Keratinocyte (primary cell): Measurements from ENCODE around the gene KANK2. TPM values are rescaled to one million over a fixed set of nuclear protein-coding genes. Genes with fewer than 3 reads are reported as not detected.

ENCODE experiments used
- DNase-seq: peaks from one replicate; pipeline ENCODE4 v3.0.0-alpha.2; 2011; ENCODE audit warnings: low read depth, missing footprints, low spot score
- FAIRE-seq: peaks from 2 replicates; lab custom pipeline; 2011; peaks lifted over from hg19 to GRCh38; lab: Jason Lieb, UNC
- H2AFZ ChIP-seq: 2 replicates; pipeline ENCODE4 v1.6.0; 2012; ENCODE audit warnings: low read length, control low read depth, inconsistent platforms; ENCODE audit not compliant: control insufficient read depth
- H3K27ac ChIP-seq: 2 replicates; pipeline ENCODE4 v1.5.1; 2011; ENCODE audit warnings: low read length; ENCODE audit not compliant: control insufficient read depth, insufficient read depth
- H3K27me3 ChIP-seq: 3 replicates; pipeline ENCODE4 v1.6.0; 2011; ENCODE audit warnings: low read length; ENCODE audit not compliant: control insufficient read depth, insufficient read depth; ENCODE audit errors: extremely low read depth
- H3K36me3 ChIP-seq, 2 experiments: 2 replicates in 1 of 2; 3 replicates in 1 of 2; pipeline ENCODE4 v1.5.1; 2011; ENCODE audit warnings: low read length in 2 of 2, mild to moderate bottlenecking in 1 of 2; ENCODE audit not compliant: control insufficient read depth in 2 of 2, insufficient read depth in 2 of 2; ENCODE audit errors: extremely low read depth in 1 of 2
- H3K4me1 ChIP-seq: 3 replicates; pipeline ENCODE4 v1.5.1; 2011; ENCODE audit warnings: low read length; ENCODE audit not compliant: control insufficient read depth, insufficient read depth; ENCODE audit errors: extremely low read depth
- H3K4me2 ChIP-seq: 3 replicates; pipeline ENCODE4 v1.6.0; 2011; ENCODE audit warnings: low read depth, low read length; ENCODE audit not compliant: control insufficient read depth, insufficient read depth; ENCODE audit errors: extremely low read depth
- H3K4me3 ChIP-seq, 3 experiments: fragments of 200-600 bp in 1 of 3; sonication (generic) in 1 of 3; 2 replicates in 2 of 3; 3 replicates in 1 of 3; pipeline ENCODE4 v1.5.1; 2011 to 2016; ENCODE audit warnings: low read length in 3 of 3, mild to moderate bottlenecking in 3 of 3, control low read depth in 2 of 3, inconsistent platforms in 1 of 3, low read depth in 1 of 3, mixed read lengths in 1 of 3, mixed run types in 1 of 3, moderate library complexity in 1 of 3; ENCODE audit not compliant: control insufficient read depth in 2 of 3, insufficient read depth in 2 of 3; ENCODE audit errors: extremely low read depth in 1 of 3
- H3K79me2 ChIP-seq: 2 replicates; pipeline ENCODE4 v1.6.0; 2012; ENCODE audit warnings: low read length; ENCODE audit not compliant: control insufficient read depth, insufficient read depth
- H3K9ac ChIP-seq: 3 replicates; pipeline ENCODE4 v1.6.0; 2011; ENCODE audit warnings: low read length; ENCODE audit not compliant: control insufficient read depth, insufficient read depth; ENCODE audit errors: extremely low read depth
- H3K9me1 ChIP-seq: 3 replicates; pipeline ENCODE4 v1.6.0; 2011; ENCODE audit warnings: low read length; ENCODE audit not compliant: control insufficient read depth, insufficient read depth; ENCODE audit errors: extremely low read depth
- H3K9me3 ChIP-seq: 2 replicates; pipeline ENCODE4 v1.5.1; 2012; ENCODE audit warnings: low read depth, low read length; ENCODE audit not compliant: control insufficient read depth
- H4K20me1 ChIP-seq: 3 replicates; pipeline ENCODE4 v1.6.0; 2011; ENCODE audit warnings: low read length; ENCODE audit not compliant: control insufficient read depth, insufficient read depth; ENCODE audit errors: extremely low read depth
- EZH2 ChIP-seq: IDR thresholded peaks from one replicate; pipeline ENCODE4 v1.6.1; 2012; ENCODE audit warnings: inconsistent platforms, mild to moderate bottlenecking, low read length, moderate library complexity
- dilution Hi-C: fragments of 300-500 bp; cut with MboI; formaldehyde crosslinking; loops from one replicate; pipeline ENCODE4 v1.7.0; 2020; ENCODE audit warnings: low sequenced_read_pairs; ENCODE audit not compliant: extremely low pct_ligation_motif_present
- polyA plus RNA-seq, 5 experiments: library from polyadenylated mRNA; depleted of rRNA in 3 of 5; stranded (reverse) in 3 of 5; stranded (forward) in 1 of 5; unstranded in 1 of 5; fragments of >200 nt; gene quantifications; 1 replicate in 1 of 5; 2 replicates in 3 of 5; 3 replicates in 1 of 5; pipeline versions ENCODE4 v1.2.1 to v1.2.3, GENCODE V29; 2011 to 2012; ENCODE audit warnings: missing spikeins in 2 of 5, low read depth in 1 of 5, low replicate concordance in 1 of 5
- TF ChIP-seq, protein P1 (sequence below), 3 experiments: IDR thresholded peaks in 1 of 3; conservative IDR thresholded peaks in 1 of 3; optimal IDR thresholded peaks in 1 of 3; 2 replicates in 2 of 3; 3 replicates in 1 of 3; pipeline versions ENCODE3 to v1.5.1; 2011; ENCODE audit warnings: low read length in 3 of 3, mild to moderate bottlenecking in 3 of 3, moderate library complexity in 2 of 3, control low read depth in 1 of 3, inconsistent platforms in 1 of 3; ENCODE audit not compliant: insufficient read depth in 2 of 3; ENCODE audit errors: extremely low read depth in 1 of 3

KANK2 gene
- polyA plus RNA-seq, 1 donor (not counting 4 experiments of a cell fraction or from before 2014, with no cell fraction given) = 2.8 TPM

GRCh38 chr19:11138601-11139300 is 58.6 kb downstream of the KANK2 start:
- Histone ChIP-seq H2AFZ (no peak overlapping the region), H3K9ac (peak overlapping the region; percentile 28), H3K4me3 (peak overlapping the region in 1 of 3 experiments; percentile 24), H3K9me3 (no peaks in the 10 kb centered on the region), H3K27ac (peak overlapping the region; percentile 18), H3K9me1 (no peaks in the 10 kb centered on the region), H3K4me1 (peaks cover 37% of the 10 kb centered on the region), H3K4me2 (peak overlapping the region; percentile 73), H3K79me2 (no peaks in the 10 kb centered on the region), H3K27me3 (no peaks in the 10 kb centered on the region), H4K20me1 (no peaks in the 10 kb centered on the region), H3K36me3 (no peaks in the 10 kb centered on the region)
- DNase-seq (no peak), FAIRE-seq (no peak)
- TF ChIP-seq, protein P1, sequence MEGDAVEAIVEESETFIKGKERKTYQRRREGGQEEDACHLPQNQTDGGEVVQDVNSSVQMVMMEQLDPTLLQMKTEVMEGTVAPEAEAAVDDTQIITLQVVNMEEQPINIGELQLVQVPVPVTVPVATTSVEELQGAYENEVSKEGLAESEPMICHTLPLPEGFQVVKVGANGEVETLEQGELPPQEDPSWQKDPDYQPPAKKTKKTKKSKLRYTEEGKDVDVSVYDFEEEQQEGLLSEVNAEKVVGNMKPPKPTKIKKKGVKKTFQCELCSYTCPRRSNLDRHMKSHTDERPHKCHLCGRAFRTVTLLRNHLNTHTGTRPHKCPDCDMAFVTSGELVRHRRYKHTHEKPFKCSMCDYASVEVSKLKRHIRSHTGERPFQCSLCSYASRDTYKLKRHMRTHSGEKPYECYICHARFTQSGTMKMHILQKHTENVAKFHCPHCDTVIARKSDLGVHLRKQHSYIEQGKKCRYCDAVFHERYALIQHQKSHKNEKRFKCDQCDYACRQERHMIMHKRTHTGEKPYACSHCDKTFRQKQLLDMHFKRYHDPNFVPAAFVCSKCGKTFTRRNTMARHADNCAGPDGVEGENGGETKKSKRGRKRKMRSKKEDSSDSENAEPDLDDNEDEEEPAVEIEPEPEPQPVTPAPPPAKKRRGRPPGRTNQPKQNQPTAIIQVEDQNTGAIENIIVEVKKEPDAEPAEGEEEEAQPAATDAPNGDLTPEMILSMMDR (optimal IDR thresholded peaks at IDR 0.05 in 1 of 3, IDR thresholded peaks at IDR 0.05 in 1 of 3, conservative IDR thresholded peaks at IDR 0.05 in 1 of 3; ENCODE audit: extremely low read depth in 1 of 3, insufficient read depth in 2 of 3, low read length in 3 of 3) = no peak
- TF ChIP-seq EZH2 = no peak
- dilution Hi-C loops = no loop called here

- Histone ChIP-seq H3K9me1 (no peaks in the 10 kb centered on the region), H3K27me3 (no peaks in the 10 kb centered on the region), H3K27ac (peak overlapping the region; percentile 47), H3K9me3 (no peaks in the 10 kb centered on the region), H2AFZ (peak overlapping the region; percentile 12), H3K4me3 (peak overlapping the region in 1 of 3 experiments; percentile 19), H4K20me1 (peaks cover 4% of the 10 kb centered on the region), H3K9ac (peak overlapping the region; percentile 47), H3K79me2 (no peaks in the 10 kb centered on the region), H3K4me1 (peaks cover 29% of the 10 kb centered on the region), H3K4me2 (peak overlapping the region; percentile 62), H3K36me3 (peaks cover under 1 to 5% of the 10 kb centered on the region in 2 experiments)
- no peak for DNase-seq
- dilution Hi-C loops = no loop called here
- FAIRE-seq = peak; percentile 56
- TF ChIP-seq, protein P1 (optimal IDR thresholded peaks at IDR 0.05 in 1 of 3, IDR thresholded peaks at IDR 0.05 in 1 of 3, conservative IDR thresholded peaks at IDR 0.05 in 1 of 3; ENCODE audit: extremely low read depth in 1 of 3, insufficient read depth in 2 of 3, low read length in 3 of 3) = peak; percentile 75 to 84 (median 82)
- TF ChIP-seq EZH2 = no peak
These were observed 59.6 kb downstream of the KANK2 start for GRCh38 chr19:11137542-11138384.
